Measurements from ENCODE around the gene HOXA4. TPM values are rescaled to one million over a fixed set of nuclear protein-coding genes. Genes with fewer than 3 reads are reported as not detected.

HOXA4 gene
- total and polyA plus RNA-seq, 2 of the 8 experiments (the other 6 are each of a cell fraction or from before 2014, with no cell fraction given) = not detected

DNA sequence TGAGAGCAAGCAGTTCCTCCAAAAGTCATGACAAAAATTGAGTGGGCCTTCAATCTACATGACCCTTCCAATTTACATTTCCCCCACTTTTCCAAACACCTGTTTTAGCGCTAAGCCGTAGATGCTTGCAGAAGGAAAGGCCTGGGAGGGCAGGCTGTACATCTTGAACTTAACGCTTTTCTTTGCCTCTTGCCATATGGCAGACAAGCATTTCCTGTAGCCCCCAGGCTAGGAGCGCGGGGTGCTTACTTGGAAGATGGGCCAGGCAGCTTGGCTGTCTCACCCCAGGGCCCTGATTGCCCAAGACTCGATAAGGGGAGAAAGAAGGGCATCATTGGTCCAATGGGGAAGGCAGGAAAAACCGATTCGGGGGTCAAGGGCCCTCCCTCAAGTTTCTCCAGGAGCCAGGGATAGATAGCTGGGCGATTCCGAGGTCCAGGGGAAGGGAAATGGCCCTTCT, 41.8 kb upstream of the HOXA4 start:
- Histone ChIP-seq H3K4me2 (ENCODE audit: insufficient read depth in 1 of 2, low read depth in 2 of 2, low read length in 2 of 2) (no peak overlapping the region), H4K8ac (ENCODE audit: extremely low read depth, insufficient read depth, low read length) (no peak overlapping the region; the same call in 1 of the 2 replicates), H3K23me2 (ENCODE audit: low read depth, low read length) (no peaks in the 10 kb centered on the region; the same call in 1 of the 2 replicates), H2BK12ac (ENCODE audit: low read depth, low read length) (0 out of 2 replicates have a peak overlapping the region, but pooled peaks have one; percentile 10), H2BK120ac (replicated peaks; ENCODE audit: low read depth, low read length) (no peak overlapping the region), H3K18ac (ENCODE audit: extremely low read depth, low read length) (no peak overlapping the region), H3K36me3 (ENCODE audit: control insufficient read depth in 2 of 4, insufficient read depth in 4 of 4, low read length in 3 of 4) (peaks cover 0 to 18% (median 0%) of the 10 kb centered on the region in 4 experiments; a peak in 1 of 8 replicates), H4K5ac (ENCODE audit: insufficient read length, low read depth, low read length) (no peak overlapping the region), H3K56ac (replicated peaks; ENCODE audit: insufficient read length, low read depth, low read length) (no peak overlapping the region), H3K79me2 (ENCODE audit: control insufficient read depth in 1 of 2, insufficient read depth in 2 of 2, low read length in 2 of 2) (no peaks in the 10 kb centered on the region), H2AFZ (ENCODE audit: low read length) (no peak overlapping the region), H3K9me3 (ENCODE audit: insufficient read depth in 2 of 2, low read depth in 1 of 2, low read length in 1 of 2) (no peaks in the 10 kb centered on the region; a peak in 1 of 4 replicates), H3K4ac (replicated peaks; ENCODE audit: insufficient read length, low read depth, low read length) (no peak overlapping the region), H4K91ac (replicated peaks; ENCODE audit: insufficient read length, low read length) (no peak overlapping the region), H3K27me3 (replicated peaks in 1 of 4; ENCODE audit: control insufficient read depth in 3 of 4, extremely low read depth in 1 of 4, insufficient read depth in 3 of 4, low read length in 3 of 4) (peaks cover 95 to 100% (median 100%) of the 10 kb centered on the region in 4 experiments), H3K79me1 (ENCODE audit: low read depth, low read length) (no peaks in the 10 kb centered on the region), H2BK15ac (ENCODE audit: low read length) (no peak overlapping the region), H2BK5ac (ENCODE audit: low read depth, low read length) (no peak overlapping the region), H3K23ac (ENCODE audit: insufficient read length) (no peak overlapping the region), H3K4me1 (replicated peaks in 1 of 4; ENCODE audit: control insufficient read depth in 3 of 4, insufficient read depth in 4 of 4, low read length in 3 of 4) (peaks cover 4 to 11% (median 5%) of the 10 kb centered on the region in 4 experiments; a peak in 5 of 7 replicates), H4K20me1 (replicated peaks in 1 of 2; ENCODE audit: control insufficient read depth in 1 of 2, insufficient read depth in 2 of 2, low read length in 2 of 2) (peaks cover 40 to 60% of the 10 kb centered on the region in 2 experiments), H2BK20ac (ENCODE audit: low read length) (no peak overlapping the region), H3K27ac (ENCODE audit: low read depth, low read length) (no peak overlapping the region), H3K4me3 (ENCODE audit: extremely low read depth in 1 of 4, insufficient read depth in 2 of 4, low read depth in 3 of 4, low read length in 4 of 4) (no peak overlapping the region), H3K14ac (ENCODE audit: insufficient read length) (no peak overlapping the region), H2AK5ac (ENCODE audit: low read depth, low read length) (no peak overlapping the region; the same call in 1 of the 2 replicates), H3K9ac (replicated peaks in 1 of 4; ENCODE audit: extremely low read depth in 1 of 4, low read depth in 3 of 4, low read length in 3 of 4) (no peak overlapping the region)
- peak in 1 of 2 experiments; percentile 49 for DNase-seq (ENCODE audit: low read depth in 1 of 2, low spot score in 2 of 2)
- CTCF ChIA-PET (ENCODE audit: partially characterized antibody) = interaction anchor here (0.8 to 5.4 kb wide), 4 partner anchors 11 to 36 kb away, joined by 3 to 20 read pairs (median 7); partner anchors contain the start of gene HOXA5
- no peak for FAIRE-seq
- POLR2A ChIA-PET (ENCODE audit: partially characterized antibody) = no interaction called here
- 14% methylated on average over 8 of the region's 10 CpGs; no CpG with 5 or more reads in 1 of the 2 experiments for WGBS, 2 experiments (ENCODE audit: extremely low coverage in 1 of 2, insufficient coverage in 1 of 2, insufficient read length in 1 of 2, insufficient replicate concordance in 2 of 2, low coverage in 1 of 2, low lambda C conversion rate in 2 of 2, missing lambda C conversion rate in 1 of 2)
- TF ChIP-seq CTCF (IDR thresholded peaks at IDR 0.05; ENCODE audit: control extremely low read depth in 1 of 3, insufficient read depth in 1 of 3, low read depth in 1 of 3, low read length in 3 of 3) (no peak), EZH2 (IDR thresholded peaks at IDR 0.05; ENCODE audit: low read depth, low read length, severe bottlenecking) (no peak), EP300 (IDR thresholded peaks at IDR 0.05; ENCODE audit: borderline replicate concordance in 1 of 2, low read depth in 2 of 2, low read length in 2 of 2) (no peak), CREB1 (IDR thresholded peaks at IDR 0.05) (no peak), CBX8 (IDR thresholded peaks at IDR 0.05; ENCODE audit: borderline replicate concordance, low read depth, low read length) (peak; percentile 75; the same call in 1 of the 2 replicates), GABPA (IDR thresholded peaks at IDR 0.05; ENCODE audit: borderline replicate concordance, insufficient read depth, low read length) (no peak), TCF12 (IDR thresholded peaks at IDR 0.05; ENCODE audit: low read depth, low read length) (0 out of 2 replicates have a peak, but pooled peaks have one; percentile 5), KDM1A (IDR thresholded peaks at IDR 0.05; ENCODE audit: borderline replicate concordance, low read length) (no peak), FOSL1 (IDR thresholded peaks at IDR 0.05; ENCODE audit: insufficient read depth, low read depth, low read length) (no peak)
